HepG2 (cell line): ENCODE results near the gene ZNF524. TPM values are rescaled to one million over a fixed set of nuclear protein-coding genes. Genes with fewer than 3 reads are reported as not detected.

Source experiments
- ATF1 ChIP-seq: IDR thresholded peaks from 2 replicates; pipeline ENCODE4 v1.6.1; 2016; ENCODE audit warnings: mild to moderate bottlenecking, control low read depth
- HNF4G ChIP-seq, 2 experiments: sonication (generic) in 1 of 2; formaldehyde crosslinking in 1 of 2; IDR thresholded peaks; 2 replicates each; pipeline versions ENCODE4 v1.4.0 to v1.6.1; 2011 to 2020; ENCODE audit warnings: borderline replicate concordance in 2 of 2, low read depth in 2 of 2, mild to moderate bottlenecking in 2 of 2, low read length in 1 of 2, missing genetic modification reagents in 1 of 2, moderate library complexity in 1 of 2
- HNRNPK ChIP-seq: fragments of 200-400 bp; formaldehyde crosslinking; IDR thresholded peaks from 2 replicates; pipeline ENCODE4 v1.6.1; 2018; ENCODE audit warnings: low read length, low read depth, moderate library complexity, mild to moderate bottlenecking; ENCODE audit not compliant: poor library complexity, severe bottlenecking
- IRX3 ChIP-seq: sonication (generic); formaldehyde crosslinking; IDR thresholded peaks from 2 replicates; pipeline ENCODE4 v1.8.1; 2023; ENCODE audit warnings: mild to moderate bottlenecking, low read depth, missing genetic modification reagents, borderline replicate concordance
- PAF1 ChIP-seq: IDR thresholded peaks from 2 replicates; pipeline ENCODE4 v1.6.1; 2016; ENCODE audit warnings: missing genetic modification reagents, missing compliant biosample characterization
- RBAK ChIP-seq: sonication (generic); formaldehyde crosslinking; IDR thresholded peaks from 2 replicates; pipeline ENCODE4 v1.5.1; 2020; ENCODE audit warnings: mild to moderate bottlenecking, missing genetic modification reagents
- SMAD1 ChIP-seq: sonication (generic); formaldehyde crosslinking; IDR thresholded peaks from 2 replicates; pipeline ENCODE4 v1.4.0; 2020; ENCODE audit warnings: missing genetic modification reagents, low read depth, mild to moderate bottlenecking, borderline replicate concordance
- TOPORS ChIP-seq: sonication (generic); formaldehyde crosslinking; IDR thresholded peaks from 2 replicates; pipeline ENCODE4 v1.8.0; 2023; ENCODE audit warnings: mild to moderate bottlenecking, missing genetic modification reagents
- ZKSCAN1 ChIP-seq: fragments of 150-350 bp; IDR thresholded peaks from 2 replicates; pipeline ENCODE4 v1.6.1; 2014; ENCODE audit warnings: low read length
- ZNF143 ChIP-seq: sonication (generic); formaldehyde crosslinking; IDR thresholded peaks from 2 replicates; pipeline ENCODE4 v1.4.0; 2020; ENCODE audit warnings: missing genetic modification reagents
- ZNF160 ChIP-seq: sonication (generic); formaldehyde crosslinking; IDR thresholded peaks from 2 replicates; pipeline ENCODE4 v1.8.0; 2022; ENCODE audit warnings: mild to moderate bottlenecking, inconsistent platforms, missing genetic modification reagents
- ZNF260 ChIP-seq: sonication (generic); formaldehyde crosslinking; IDR thresholded peaks from 2 replicates; pipeline ENCODE4 v1.4.0; 2020; ENCODE audit warnings: missing genetic modification reagents, low read depth, mild to moderate bottlenecking, borderline replicate concordance
- ZSCAN25 ChIP-seq: sonication (generic); formaldehyde crosslinking; IDR thresholded peaks from 2 replicates; pipeline ENCODE4 v1.8.0; 2022; ENCODE audit warnings: mild to moderate bottlenecking, missing genetic modification reagents
- polyA plus RNA-seq, 8 experiments: library from polyadenylated mRNA; depleted of rRNA in 3 of 8; stranded (reverse) in 7 of 8; unstranded in 1 of 8; fragments of >200 nt; fragmentation: Illumina TruSeq in 4 of 8; extraction: Trizol in 4 of 8; gene quantifications; 2 replicates each; pipeline versions ENCODE4 v1.2.1 to v1.2.3, GENCODE V29; 2011 to 2016; ENCODE audit warnings: low read depth in 4 of 8, missing spikeins in 1 of 8, mixed read lengths in 1 of 8; ENCODE audit not compliant: insufficient read depth in 1 of 8
- total RNA-seq, 5 experiments: library from RNA; depleted of rRNA; stranded (reverse); fragments of >200 nt; fragmentation: Illumina TruSeq; extraction: Trizol; gene quantifications; 2 replicates each; pipeline ENCODE4 v1.2.3, GENCODE V29; 2016; ENCODE audit warnings: low read depth in 1 of 5
- TF ChIP-seq, protein P1 (sequence below): sonication (generic); formaldehyde crosslinking; IDR thresholded peaks from 2 replicates; pipeline ENCODE4 v1.8.1; 2023; ENCODE audit warnings: mild to moderate bottlenecking, missing genetic modification reagents
- TF ChIP-seq, protein P2 (sequence below): sonication (generic); formaldehyde crosslinking; IDR thresholded peaks from 2 replicates; pipeline ENCODE4 v1.5.0; 2020; ENCODE audit warnings: missing genetic modification reagents
- TF ChIP-seq, protein P3 (sequence below): sonication (generic); formaldehyde crosslinking; IDR thresholded peaks from 2 replicates; pipeline ENCODE4 v1.4.0; 2020; ENCODE audit warnings: mild to moderate bottlenecking, missing genetic modification reagents
- TF ChIP-seq, protein P4 (sequence below): sonication (generic); formaldehyde crosslinking; IDR thresholded peaks from 2 replicates; pipeline ENCODE4 v1.5.0; 2020; ENCODE audit warnings: missing genetic modification reagents, mild to moderate bottlenecking, borderline replicate concordance
- TF ChIP-seq, protein P5 (sequence below): sonication (generic); formaldehyde crosslinking; IDR thresholded peaks from 2 replicates; pipeline ENCODE4 v1.4.0; 2020; ENCODE audit warnings: mild to moderate bottlenecking, missing genetic modification reagents
- TF ChIP-seq, protein P6 (sequence below): IDR thresholded peaks from 2 replicates; pipeline ENCODE4 v1.6.1; 2016; ENCODE audit warnings: missing compliant biosample characterization, missing genetic modification reagents, borderline replicate concordance
- TF ChIP-seq, protein P7 (sequence below): sonication (generic); formaldehyde crosslinking; IDR thresholded peaks from 2 replicates; pipeline ENCODE4 v1.8.1; 2023; ENCODE audit warnings: mild to moderate bottlenecking, moderate library complexity, missing genetic modification reagents

Gene ZNF524
- total and polyA plus RNA-seq, 2 of the 13 experiments (the other 11 are each of a cell fraction or from before 2014, with no cell fraction given) = 3.2 to 4.6 TPM

DNA sequence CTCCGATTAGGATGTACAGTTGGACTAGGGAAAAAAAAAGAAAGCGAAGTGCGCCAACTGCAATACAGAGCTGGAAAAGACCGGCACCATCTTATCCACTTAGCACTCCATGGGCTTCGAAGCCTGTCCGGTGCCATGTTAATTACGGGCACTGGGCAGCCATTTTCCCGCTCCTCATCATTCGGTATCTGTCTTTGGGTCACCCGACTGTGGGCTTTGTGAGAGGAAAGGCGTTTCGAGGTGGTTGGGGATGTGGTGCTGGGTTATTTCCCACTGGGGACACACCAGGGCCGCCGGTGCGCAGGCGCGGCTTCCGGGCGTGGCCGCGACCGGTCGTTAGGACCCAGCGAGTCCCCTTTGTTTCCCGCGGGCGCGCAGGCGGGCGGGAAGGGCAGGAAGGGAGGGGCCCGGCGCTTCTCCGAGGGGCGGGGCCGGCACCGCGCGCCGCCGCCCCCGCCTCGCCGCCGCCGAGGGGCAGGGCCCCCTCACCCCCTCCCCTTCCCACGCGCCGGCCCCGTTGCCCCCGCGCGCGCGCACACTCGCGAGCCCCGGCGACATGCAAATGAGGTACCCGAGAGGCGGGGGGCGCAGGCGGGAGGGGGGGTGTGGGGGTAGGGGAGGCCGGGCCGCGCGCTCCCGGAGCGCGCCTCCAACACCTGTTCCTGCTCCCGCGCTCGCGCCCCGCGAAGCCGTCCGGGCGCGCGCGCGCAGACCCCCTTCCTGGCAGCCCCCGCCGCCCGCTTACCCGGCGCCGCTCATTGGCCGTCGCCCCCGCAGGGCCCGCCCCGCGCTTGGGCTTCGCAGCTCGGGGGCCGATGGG, at the start of gene ZNF524 (continued):
- TF ChIP-seq HNF4G (IDR thresholded peaks at IDR 0.05; ENCODE audit: borderline replicate concordance, low read depth, low read length) (no peak), HNF4G (CRISPR knock-in tag; IDR thresholded peaks at IDR 0.05; ENCODE audit: borderline replicate concordance, low read depth) (no peak), HNRNPK (peak; percentile 73), ZSCAN25 (CRISPR knock-in tag) (no peak), ATF1 (CRISPR knock-in tag) (0 out of 2 replicates have a peak, but pooled peaks have one; percentile 2), IRX3 (CRISPR knock-in tag) (no peak), ZKSCAN1 (no peak), ZNF143 (CRISPR knock-in tag) (peak; percentile 56), RBAK (CRISPR knock-in tag) (no peak), PAF1 (CRISPR knock-in tag) (no peak), TOPORS (no peak), ZNF260 (CRISPR knock-in tag) (no peak), SMAD1 (CRISPR knock-in tag) (no peak), ZNF160 (CRISPR knock-in tag) (peak; percentile 73)
- TF ChIP-seq, protein P1, sequence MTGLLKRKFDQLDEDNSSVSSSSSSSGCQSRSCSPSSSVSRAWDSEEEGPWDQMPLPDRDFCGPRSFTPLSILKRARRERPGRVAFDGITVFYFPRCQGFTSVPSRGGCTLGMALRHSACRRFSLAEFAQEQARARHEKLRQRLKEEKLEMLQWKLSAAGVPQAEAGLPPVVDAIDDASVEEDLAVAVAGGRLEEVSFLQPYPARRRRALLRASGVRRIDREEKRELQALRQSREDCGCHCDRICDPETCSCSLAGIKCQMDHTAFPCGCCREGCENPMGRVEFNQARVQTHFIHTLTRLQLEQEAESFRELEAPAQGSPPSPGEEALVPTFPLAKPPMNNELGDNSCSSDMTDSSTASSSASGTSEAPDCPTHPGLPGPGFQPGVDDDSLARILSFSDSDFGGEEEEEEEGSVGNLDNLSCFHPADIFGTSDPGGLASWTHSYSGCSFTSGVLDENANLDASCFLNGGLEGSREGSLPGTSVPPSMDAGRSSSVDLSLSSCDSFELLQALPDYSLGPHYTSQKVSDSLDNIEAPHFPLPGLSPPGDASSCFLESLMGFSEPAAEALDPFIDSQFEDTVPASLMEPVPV (CRISPR knock-in tag) = no peak; the same call in 1 of the 2 replicates
- TF ChIP-seq, protein P2, sequence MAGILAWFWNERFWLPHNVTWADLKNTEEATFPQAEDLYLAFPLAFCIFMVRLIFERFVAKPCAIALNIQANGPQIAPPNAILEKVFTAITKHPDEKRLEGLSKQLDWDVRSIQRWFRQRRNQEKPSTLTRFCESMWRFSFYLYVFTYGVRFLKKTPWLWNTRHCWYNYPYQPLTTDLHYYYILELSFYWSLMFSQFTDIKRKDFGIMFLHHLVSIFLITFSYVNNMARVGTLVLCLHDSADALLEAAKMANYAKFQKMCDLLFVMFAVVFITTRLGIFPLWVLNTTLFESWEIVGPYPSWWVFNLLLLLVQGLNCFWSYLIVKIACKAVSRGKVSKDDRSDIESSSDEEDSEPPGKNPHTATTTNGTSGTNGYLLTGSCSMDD (CRISPR knock-in tag) = no peak
- TF ChIP-seq, protein P3, sequence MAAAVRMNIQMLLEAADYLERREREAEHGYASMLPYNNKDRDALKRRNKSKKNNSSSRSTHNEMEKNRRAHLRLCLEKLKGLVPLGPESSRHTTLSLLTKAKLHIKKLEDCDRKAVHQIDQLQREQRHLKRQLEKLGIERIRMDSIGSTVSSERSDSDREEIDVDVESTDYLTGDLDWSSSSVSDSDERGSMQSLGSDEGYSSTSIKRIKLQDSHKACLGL = peak; percentile 47; the same call in 1 of the 2 replicates
- TF ChIP-seq, protein P4, sequence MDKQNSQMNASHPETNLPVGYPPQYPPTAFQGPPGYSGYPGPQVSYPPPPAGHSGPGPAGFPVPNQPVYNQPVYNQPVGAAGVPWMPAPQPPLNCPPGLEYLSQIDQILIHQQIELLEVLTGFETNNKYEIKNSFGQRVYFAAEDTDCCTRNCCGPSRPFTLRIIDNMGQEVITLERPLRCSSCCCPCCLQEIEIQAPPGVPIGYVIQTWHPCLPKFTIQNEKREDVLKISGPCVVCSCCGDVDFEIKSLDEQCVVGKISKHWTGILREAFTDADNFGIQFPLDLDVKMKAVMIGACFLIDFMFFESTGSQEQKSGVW = no peak
- TF ChIP-seq, protein P5, sequence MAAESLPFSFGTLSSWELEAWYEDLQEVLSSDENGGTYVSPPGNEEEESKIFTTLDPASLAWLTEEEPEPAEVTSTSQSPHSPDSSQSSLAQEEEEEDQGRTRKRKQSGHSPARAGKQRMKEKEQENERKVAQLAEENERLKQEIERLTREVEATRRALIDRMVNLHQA (CRISPR knock-in tag) = no peak
- TF ChIP-seq, protein P6, sequence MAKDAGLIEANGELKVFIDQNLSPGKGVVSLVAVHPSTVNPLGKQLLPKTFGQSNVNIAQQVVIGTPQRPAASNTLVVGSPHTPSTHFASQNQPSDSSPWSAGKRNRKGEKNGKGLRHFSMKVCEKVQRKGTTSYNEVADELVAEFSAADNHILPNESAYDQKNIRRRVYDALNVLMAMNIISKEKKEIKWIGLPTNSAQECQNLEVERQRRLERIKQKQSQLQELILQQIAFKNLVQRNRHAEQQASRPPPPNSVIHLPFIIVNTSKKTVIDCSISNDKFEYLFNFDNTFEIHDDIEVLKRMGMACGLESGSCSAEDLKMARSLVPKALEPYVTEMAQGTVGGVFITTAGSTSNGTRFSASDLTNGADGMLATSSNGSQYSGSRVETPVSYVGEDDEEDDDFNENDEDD (CRISPR knock-in tag) = peak; percentile 93
- TF ChIP-seq, protein P7, sequence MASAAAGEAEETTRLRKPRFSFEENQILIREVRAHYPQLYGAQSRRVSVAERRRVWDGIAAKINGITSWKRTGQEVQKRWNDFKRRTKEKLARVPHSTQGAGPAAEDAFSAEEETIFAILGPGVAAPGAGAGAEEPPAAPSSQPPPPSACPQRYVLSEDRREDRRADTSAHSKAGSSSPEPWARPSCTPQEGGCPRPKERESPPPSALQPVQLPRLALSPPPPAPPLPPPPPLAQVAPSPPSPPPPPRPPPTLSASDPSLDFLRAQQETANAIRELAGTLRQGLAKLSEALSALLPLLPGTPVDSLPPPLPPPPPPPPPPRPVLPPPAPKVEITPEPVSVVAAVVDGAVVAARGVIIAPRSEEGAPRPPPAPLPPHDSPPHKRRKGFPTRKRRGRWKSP = peak; percentile 48; the same call in 1 of the 2 replicates
